Natural killer cell treated with Interleukin-12 subunit alpha and Interleukin-12 subunit beta and Interleukin-15 and Interleukin-18, amount 100 ng/mL, for 72 hours (primary cell): ENCODE data around the gene ST3GAL4. TPM values are rescaled to one million over a fixed set of nuclear protein-coding genes. Genes with fewer than 3 reads are reported as not detected.
"Not testable (repeated sequence)": the region's sequence is repeated elsewhere in the genome, so short reads cannot be mapped to it uniquely, and the experiment has no call there.

Experiments used
- ATAC-seq, 2 donors: fragments of 150-1000 bp; cut with Tn5 transposase in 1 of 2; sonication (Bioruptor Pico), chemical (Tn5 transposase) in 1 of 2; 2 replicates each; pipeline ENCODE4 v1.10.0; 2021
- DNase-seq: peaks from one replicate; pipeline ENCODE4 v3.0.0; 2022; ENCODE audit warnings: low spot score
- H3K27ac Mint-ChIP-seq, 2 donors: 1 replicate in 1 of 2; 2 replicates in 1 of 2; pipeline ENCODE4 v1.8.0; 2022; ENCODE audit warnings: mixed read lengths in 2 of 2, mild to moderate bottlenecking in 1 of 2, moderate library complexity in 1 of 2
- H3K27me3 Mint-ChIP-seq, 2 donors: 1 replicate in 1 of 2; 2 replicates in 1 of 2; pipeline ENCODE4 v1.8.0; 2022; ENCODE audit warnings: mixed read lengths in 2 of 2
- H3K36me3 Mint-ChIP-seq: one replicate; pipeline ENCODE4 v1.8.0; 2022; ENCODE audit warnings: mixed read lengths
- H3K4me1 Mint-ChIP-seq, 2 donors: 1 replicate in 1 of 2; 2 replicates in 1 of 2; pipeline ENCODE4 v1.8.0; 2022; ENCODE audit warnings: low read depth in 2 of 2, mixed read lengths in 2 of 2, mild to moderate bottlenecking in 1 of 2
- H3K4me3 Mint-ChIP-seq: one replicate; pipeline ENCODE4 v1.8.0; 2022; ENCODE audit warnings: mixed read lengths
- H3K9me3 Mint-ChIP-seq: 2 replicates; pipeline ENCODE4 v1.8.0; 2022; ENCODE audit warnings: mixed read lengths
- total RNA-seq, 2 donors: library from RNA; stranded (reverse); gene quantifications; one replicate each; pipeline ENCODE4 v1.2.3, GENCODE V29; 2022

The ST3GAL4 gene, protein sequence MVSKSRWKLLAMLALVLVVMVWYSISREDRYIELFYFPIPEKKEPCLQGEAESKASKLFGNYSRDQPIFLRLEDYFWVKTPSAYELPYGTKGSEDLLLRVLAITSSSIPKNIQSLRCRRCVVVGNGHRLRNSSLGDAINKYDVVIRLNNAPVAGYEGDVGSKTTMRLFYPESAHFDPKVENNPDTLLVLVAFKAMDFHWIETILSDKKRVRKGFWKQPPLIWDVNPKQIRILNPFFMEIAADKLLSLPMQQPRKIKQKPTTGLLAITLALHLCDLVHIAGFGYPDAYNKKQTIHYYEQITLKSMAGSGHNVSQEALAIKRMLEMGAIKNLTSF
- 10 to 100 TPM; 60.4 to 60.9 TPM for total RNA-seq

- peaks cover 10% of the 10 kb centered on the region for H3K36me3 Mint-ChIP-seq
- H3K4me3 Mint-ChIP-seq, result peak within 1 kb of the TSS; percentile 98
- H3K4me1 Mint-ChIP-seq, result peaks cover 48 to 54% of the 10 kb centered on the region in 2 donors
- peak within 1 kb of the TSS; percentile 98 to 100 for H3K27ac Mint-ChIP-seq
- ATAC-seq (peak; percentile 85 to 89), DNase-seq (peak; percentile 85)
- H3K27me3 Mint-ChIP-seq, result no peaks in the 10 kb centered on the region
- H3K9me3 Mint-ChIP-seq, result peaks cover 4% of the 10 kb centered on the region
Observed at GRCh38 chr11:126355324-126355925, at the start of gene ST3GAL4. TSS of gene ST3GAL4 (plus strand) at chr11:126355686. CDS start at chr11:126406156, 50,470 bp downstream.

DNA sequence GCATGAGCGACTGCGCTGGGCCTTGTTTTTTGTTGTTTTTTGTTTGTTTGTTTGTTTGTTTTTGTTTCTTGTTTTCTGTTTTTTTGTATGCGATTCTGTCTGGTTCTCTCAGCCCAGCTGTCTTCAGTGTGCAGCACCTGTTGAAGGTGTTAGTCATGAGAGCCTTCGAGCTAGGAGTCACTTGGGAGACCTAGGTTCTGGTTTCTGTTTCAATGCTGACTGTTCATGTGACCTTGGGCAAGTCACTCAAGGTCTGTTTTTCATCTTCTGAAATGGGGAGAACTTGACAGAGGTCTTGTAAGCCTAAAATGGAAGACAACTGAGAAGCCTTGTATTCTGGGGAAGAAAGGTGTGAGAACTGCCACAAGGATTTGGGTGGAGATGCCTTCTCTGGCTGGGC is 49.8 kb upstream of the ST3GAL4 start:
- Mint-ChIP-seq H3K27ac (peak overlapping the region; percentile 72 to 98), H3K9me3 (no peaks in the 10 kb centered on the region), H3K4me3 (peak overlapping the region; percentile 85), H3K4me1 (peaks cover 29 to 41% of the 10 kb centered on the region in 2 donors), H3K36me3 (peaks cover 12% of the 10 kb centered on the region), H3K27me3 (no peaks in the 10 kb centered on the region)
- ATAC-seq (peak in 1 of 2 donors; percentile 29), DNase-seq (no peak)

DNA sequence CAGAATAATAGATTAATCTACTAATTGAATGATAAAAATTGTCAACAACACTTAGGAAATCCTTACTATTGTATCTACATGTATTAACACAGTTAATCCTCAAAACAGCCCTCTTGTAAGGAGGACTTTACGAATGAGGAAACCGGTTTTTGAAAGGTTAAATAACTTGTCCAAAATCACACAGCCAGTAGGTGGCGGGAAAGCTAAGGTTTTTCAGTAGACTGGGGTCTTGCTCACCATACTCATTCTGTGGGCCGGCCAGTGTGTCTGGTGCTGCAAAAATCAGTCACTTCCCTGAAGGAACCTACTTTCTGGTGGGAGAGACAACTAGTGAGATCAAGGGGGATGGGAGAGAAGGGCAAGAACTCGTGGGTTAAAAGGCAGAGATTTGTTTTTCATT is 47.8 kb upstream of the ST3GAL4 start:
- peaks cover 43 to 53% of the 10 kb centered on the region in 2 donors for H3K4me1 Mint-ChIP-seq
- ATAC-seq (no peak), DNase-seq (no peak)
- peak overlapping the region; percentile 16 to 32 for H3K27ac Mint-ChIP-seq
- H3K4me3 Mint-ChIP-seq, result no peak overlapping the region
- H3K27me3 Mint-ChIP-seq, result no peaks in the 10 kb centered on the region
- H3K9me3 Mint-ChIP-seq, result no peaks in the 10 kb centered on the region
- peaks cover 12% of the 10 kb centered on the region for H3K36me3 Mint-ChIP-seq

DNA sequence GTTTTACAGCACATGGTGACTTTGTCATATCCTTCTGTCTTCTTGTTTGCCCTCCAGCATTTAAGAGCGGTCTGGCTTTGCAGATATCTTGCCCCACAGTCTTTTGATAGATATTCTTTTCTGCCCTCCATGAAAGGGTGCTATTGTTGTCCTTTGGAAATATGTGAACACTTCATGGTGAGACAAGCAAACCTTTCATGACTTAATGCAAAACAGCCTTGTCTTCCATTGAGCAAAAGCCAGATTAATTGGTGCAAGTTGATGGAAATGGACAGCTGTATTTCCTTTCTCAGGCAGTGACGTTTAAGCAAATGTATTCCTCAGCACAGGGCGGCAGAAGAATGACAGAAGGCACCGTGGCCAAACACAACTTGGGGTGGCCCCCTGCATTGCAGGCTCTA is 47.2 kb upstream of the ST3GAL4 start:
- ATAC-seq, result no peak

GRCh38 chr11:126308771-126309170 is 46.7 kb upstream of the ST3GAL4 start:
- not testable (repeated sequence) for H3K27ac Mint-ChIP-seq, H3K9me3 Mint-ChIP-seq, H3K27me3 Mint-ChIP-seq, H3K4me3 Mint-ChIP-seq, ATAC-seq, DNase-seq
- Mint-ChIP-seq H3K4me1 (peaks cover 51 to 56% of the 10 kb centered on the region in 2 donors), H3K36me3 (peaks cover 12% of the 10 kb centered on the region)

More for the DNA sequence above, 47.2 kb upstream of the ST3GAL4 start:
- no peaks in the 10 kb centered on the region for H3K27me3 Mint-ChIP-seq
- H3K36me3 Mint-ChIP-seq, result peaks cover 12% of the 10 kb centered on the region
- no peak for DNase-seq
- peak overlapping the region; percentile 16 to 32 for H3K27ac Mint-ChIP-seq
- no peak overlapping the region for H3K4me3 Mint-ChIP-seq
- H3K4me1 Mint-ChIP-seq, result peaks cover 48 to 54% of the 10 kb centered on the region in 2 donors
- no peaks in the 10 kb centered on the region for H3K9me3 Mint-ChIP-seq

- peak; percentile 80 for DNase-seq
- Mint-ChIP-seq H3K4me3 (peak overlapping the region; percentile 53), H3K36me3 (peaks cover 17% of the 10 kb centered on the region), H3K4me1 (peaks cover 46 to 53% of the 10 kb centered on the region in 2 donors), H3K9me3 (no peaks in the 10 kb centered on the region), H3K27me3 (no peaks in the 10 kb centered on the region), H3K27ac (peak overlapping the region; percentile 60 to 94)
- ATAC-seq, result peak; percentile 79 to 85
Observed at GRCh38 chr11:126310200-126310991, 45.1 kb upstream of the ST3GAL4 start.

- peak overlapping the region; percentile 60 to 94 for H3K27ac Mint-ChIP-seq
- ATAC-seq (peak in 1 of 2 donors; percentile 30), DNase-seq (no peak)
- peak overlapping the region; percentile 53 for H3K4me3 Mint-ChIP-seq
- peaks cover 43 to 48% of the 10 kb centered on the region in 2 donors for H3K4me1 Mint-ChIP-seq
- no peaks in the 10 kb centered on the region for H3K27me3 Mint-ChIP-seq
- no peaks in the 10 kb centered on the region for H3K9me3 Mint-ChIP-seq
- H3K36me3 Mint-ChIP-seq, result peaks cover 13% of the 10 kb centered on the region
Observed at GRCh38 chr11:126310992-126311310, 44.5 kb upstream of the ST3GAL4 start.

DNA sequence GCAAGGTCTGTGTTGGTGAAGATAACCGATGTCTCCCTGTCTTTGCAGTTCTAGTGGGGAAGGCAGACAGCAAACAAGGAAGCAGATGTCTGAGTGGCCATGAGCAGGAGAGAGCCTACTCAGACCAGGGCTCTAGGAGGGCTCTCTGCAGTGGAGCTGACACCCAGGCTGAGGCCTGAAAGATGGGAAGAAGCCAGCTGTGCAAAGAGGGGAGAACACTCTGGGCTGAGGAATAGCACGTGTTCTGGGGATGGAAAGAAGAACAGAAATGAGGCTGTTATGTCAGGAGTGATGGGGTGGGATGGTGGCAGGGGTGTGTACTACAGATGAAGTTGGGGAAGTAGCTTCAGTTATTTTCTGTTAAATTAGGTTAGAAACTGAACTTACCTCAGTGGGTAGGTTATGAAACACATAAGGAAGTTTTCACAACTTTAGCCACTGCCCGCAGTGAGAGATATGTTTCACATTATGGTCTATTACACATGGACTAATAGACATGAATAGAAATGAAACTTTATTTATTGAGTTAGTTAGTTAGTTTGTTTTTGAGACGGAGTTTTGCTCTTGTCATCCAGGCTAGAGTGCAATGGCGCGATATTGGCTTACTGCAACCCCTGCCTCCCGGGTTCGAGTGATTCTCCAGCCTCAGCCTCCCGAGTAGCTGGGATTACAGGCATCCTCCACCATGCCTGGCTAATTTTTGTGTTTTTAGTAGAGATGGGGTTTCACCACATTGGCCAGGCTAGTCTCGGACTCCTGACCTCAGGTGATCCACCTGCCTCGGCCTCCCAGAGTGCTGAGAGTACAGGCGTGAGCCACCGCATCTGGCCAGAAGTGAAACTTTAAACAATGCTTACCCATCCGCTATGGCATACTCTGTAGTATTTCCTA is 43.8 kb upstream of the ST3GAL4 start:
- Mint-ChIP-seq H3K27ac (peak overlapping the region; percentile 60 to 94), H3K4me1 (peaks cover 47 to 54% of the 10 kb centered on the region in 2 donors), H3K4me3 (peak overlapping the region; percentile 53), H3K9me3 (no peaks in the 10 kb centered on the region), H3K27me3 (no peaks in the 10 kb centered on the region), H3K36me3 (peaks cover 18% of the 10 kb centered on the region)
- DNase-seq, result no peak
- ATAC-seq, result peak; percentile 73 to 80

DNA sequence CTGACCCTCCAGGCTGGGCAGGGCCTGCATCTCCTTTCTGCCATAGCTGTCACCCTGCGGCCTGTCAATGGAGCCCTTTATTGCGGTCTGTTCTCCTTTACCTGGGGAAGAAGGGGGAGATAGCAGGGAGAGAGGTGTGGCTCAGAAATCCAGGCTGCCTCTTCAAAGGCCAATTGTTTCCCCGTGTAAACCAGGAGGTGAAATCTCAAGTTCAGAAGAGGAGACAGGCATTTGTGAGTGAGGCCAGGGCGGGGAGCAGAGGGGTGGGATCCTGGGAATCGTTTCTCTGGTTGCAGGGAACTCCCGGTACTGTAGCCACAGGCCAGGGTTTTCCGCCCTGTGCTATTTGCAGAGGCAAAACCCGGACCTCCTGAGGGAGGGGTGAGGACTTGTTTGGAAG is 42.5 kb upstream of the ST3GAL4 start:
- no peaks in the 10 kb centered on the region for H3K9me3 Mint-ChIP-seq
- no peak for DNase-seq
- H3K27me3 Mint-ChIP-seq, result no peaks in the 10 kb centered on the region
- H3K36me3 Mint-ChIP-seq, result peaks cover 23% of the 10 kb centered on the region
- no peak for ATAC-seq
- peak overlapping the region; percentile 64 to 94 for H3K27ac Mint-ChIP-seq
- H3K4me1 Mint-ChIP-seq, result peaks cover 51 to 61% of the 10 kb centered on the region in 2 donors
- no peak overlapping the region for H3K4me3 Mint-ChIP-seq

- Mint-ChIP-seq H3K36me3 (peaks cover 23% of the 10 kb centered on the region), H3K9me3 (no peaks in the 10 kb centered on the region), H3K4me1 (peaks cover 60 to 68% of the 10 kb centered on the region in 2 donors), H3K27me3 (no peaks in the 10 kb centered on the region), H3K4me3 (no peak overlapping the region), H3K27ac (peak overlapping the region in 1 of 2 donors; percentile 94)
- no peak for DNase-seq
- no peak for ATAC-seq
Observed at GRCh38 chr11:126313826-126314225, 41.7 kb upstream of the ST3GAL4 start.

GRCh38 chr11:126317432-126317755 is 38.1 kb upstream of the ST3GAL4 start:
- peaks cover 26% of the 10 kb centered on the region for H3K36me3 Mint-ChIP-seq
- peak overlapping the region; percentile 91 to 94 for H3K27ac Mint-ChIP-seq
- no peaks in the 10 kb centered on the region for H3K27me3 Mint-ChIP-seq
- H3K4me1 Mint-ChIP-seq, result peaks cover 67 to 73% of the 10 kb centered on the region in 2 donors
- no peak for DNase-seq
- ATAC-seq, result no peak
- no peaks in the 10 kb centered on the region for H3K9me3 Mint-ChIP-seq
- peak overlapping the region; percentile 80 for H3K4me3 Mint-ChIP-seq

- H3K36me3 Mint-ChIP-seq, result peaks cover 26% of the 10 kb centered on the region
- H3K4me3 Mint-ChIP-seq, result peak overlapping the region; percentile 80
- H3K4me1 Mint-ChIP-seq, result peaks cover 64 to 69% of the 10 kb centered on the region in 2 donors
- DNase-seq (peak; percentile 80), ATAC-seq (peak; percentile 84 to 91)
- peak overlapping the region; percentile 91 to 94 for H3K27ac Mint-ChIP-seq
- no peaks in the 10 kb centered on the region for H3K27me3 Mint-ChIP-seq
- no peaks in the 10 kb centered on the region for H3K9me3 Mint-ChIP-seq
Observed at GRCh38 chr11:126317756-126318573, 37.5 kb upstream of the ST3GAL4 start.
